Panc1 (cell line): ENCODE data around the gene B9D1. TPM values are rescaled to one million over a fixed set of nuclear protein-coding genes. Genes with fewer than 3 reads are reported as not detected.

ENCODE experiments used
- ATAC-seq: fragments of 200-7000 bp; cut with Tn5 transposase; 2 replicates; pipeline ENCODE4 v1.9.1; 2020; ENCODE audit warnings: mild to moderate bottlenecking, moderate library complexity
- BruUV-seq: library from RNA; stranded (reverse); fragments of 400-500 nt; replicated peaks from 2 replicates; lab custom pipeline; 2021; lab: Mats Ljungman, UMichigan
- CTCF ChIA-PET: fragments of 300-600 bp; sonication (Branson Sonifier 250); formaldehyde crosslinking; loops from one replicate; lab custom pipeline; 2022; ENCODE audit warnings: antibody characterized with exemption; lab: Charles Lee
- POLR2A ChIA-PET: fragments of 300-600 bp; sonication (Branson Sonifier 250); formaldehyde crosslinking; loops from one replicate; lab custom pipeline; 2022; ENCODE audit warnings: antibody characterized with exemption; lab: Charles Lee
- DNase-seq: peaks from one replicate; pipeline ENCODE4 v3.0.0-alpha.2; 2010; ENCODE audit warnings: low read depth, low spot score
- H3K27ac ChIP-seq: 2 replicates; pipeline ENCODE4 v1.5.1; 2011; ENCODE audit warnings: mild to moderate bottlenecking, low read length, inconsistent platforms
- H3K27me3 ChIP-seq: fragments of 200-500 bp; sonication (Bioruptor generic); 2 replicates; pipeline ENCODE4 v1.6.0; 2014; ENCODE audit warnings: low read length, inconsistent platforms; ENCODE audit not compliant: control insufficient read depth, insufficient read depth
- H3K36me3 ChIP-seq: fragments of 200-500 bp; sonication (Bioruptor generic); 2 replicates; pipeline ENCODE4 v1.5.1; 2014; ENCODE audit warnings: inconsistent platforms, mild to moderate bottlenecking, low read length, moderate library complexity; ENCODE audit not compliant: control insufficient read depth, insufficient read depth
- H3K4me1 ChIP-seq: 2 replicates; pipeline ENCODE4 v1.5.1; 2011; ENCODE audit warnings: inconsistent platforms, mild to moderate bottlenecking, low read length, moderate library complexity; ENCODE audit not compliant: control insufficient read depth, insufficient read depth
- H3K4me3 ChIP-seq, 2 experiments: 2 replicates each; pipeline ENCODE4 v1.5.1; 2011 to 2012; ENCODE audit warnings: low read depth in 2 of 2, low read length in 2 of 2, mild to moderate bottlenecking in 2 of 2, inconsistent platforms in 1 of 2, moderate library complexity in 1 of 2
- H3K9me3 ChIP-seq: fragments of 200-500 bp; sonication (Bioruptor generic); 2 replicates; pipeline ENCODE4 v1.5.1; 2014; ENCODE audit warnings: low read depth, mild to moderate bottlenecking, inconsistent platforms, low read length, moderate library complexity; ENCODE audit not compliant: control insufficient read depth, insufficient read depth
- POLR2AphosphoS5 ChIP-seq: IDR thresholded peaks from 2 replicates; pipeline ENCODE4 v1.6.1; 2012; ENCODE audit warnings: mild to moderate bottlenecking, low read depth, low read length, moderate library complexity
- SIN3A ChIP-seq: IDR thresholded peaks from 2 replicates; pipeline ENCODE4 v1.6.1; 2012; ENCODE audit warnings: low read depth, mild to moderate bottlenecking, low read length, moderate library complexity, borderline replicate concordance; ENCODE audit not compliant: insufficient read depth
- TCF7L2 ChIP-seq: IDR thresholded peaks from 2 replicates; pipeline ENCODE4 v1.6.1; 2011; ENCODE audit warnings: mild to moderate bottlenecking, low read depth, low read length, inconsistent platforms
- in situ Hi-C: cut with HindIII; loops from 2 replicates; pipeline ENCODE4 v1.10.0; 2016; ENCODE audit warnings: low sequenced_read_pairs, low pct_unique_long_range_greater_than_20kb
- intact Hi-C: fragments of 100-400 bp; cut with micrococcal nuclease; formaldehyde crosslinking; loops from one replicate; pipeline ENCODE4 v1.10.0; 2022; ENCODE audit not compliant: unreplicated experiment
- total RNA-seq: library from RNA; stranded (reverse); gene quantifications from one replicate; pipeline ENCODE4 v1.2.1, GENCODE V29; 2021; ENCODE audit not compliant: unreplicated experiment
- TF ChIP-seq, protein P1 (sequence below), 2 experiments: IDR thresholded peaks; 2 replicates each; pipeline ENCODE4 v1.6.1; 2011 to 2012; ENCODE audit warnings: low read depth in 2 of 2, control low read depth in 1 of 2, low read length in 1 of 2, mild to moderate bottlenecking in 1 of 2, moderate library complexity in 1 of 2; ENCODE audit not compliant: insufficient read depth in 1 of 2
- TF ChIP-seq, protein P2 (sequence below): fragments of 450-650 bp; IDR thresholded peaks from 2 replicates; pipeline ENCODE4 v1.5.1; 2017; ENCODE audit warnings: mild to moderate bottlenecking

B9D1 gene
- total RNA-seq, 1 experiment from 2014 or later = 19.1 TPM

DNA sequence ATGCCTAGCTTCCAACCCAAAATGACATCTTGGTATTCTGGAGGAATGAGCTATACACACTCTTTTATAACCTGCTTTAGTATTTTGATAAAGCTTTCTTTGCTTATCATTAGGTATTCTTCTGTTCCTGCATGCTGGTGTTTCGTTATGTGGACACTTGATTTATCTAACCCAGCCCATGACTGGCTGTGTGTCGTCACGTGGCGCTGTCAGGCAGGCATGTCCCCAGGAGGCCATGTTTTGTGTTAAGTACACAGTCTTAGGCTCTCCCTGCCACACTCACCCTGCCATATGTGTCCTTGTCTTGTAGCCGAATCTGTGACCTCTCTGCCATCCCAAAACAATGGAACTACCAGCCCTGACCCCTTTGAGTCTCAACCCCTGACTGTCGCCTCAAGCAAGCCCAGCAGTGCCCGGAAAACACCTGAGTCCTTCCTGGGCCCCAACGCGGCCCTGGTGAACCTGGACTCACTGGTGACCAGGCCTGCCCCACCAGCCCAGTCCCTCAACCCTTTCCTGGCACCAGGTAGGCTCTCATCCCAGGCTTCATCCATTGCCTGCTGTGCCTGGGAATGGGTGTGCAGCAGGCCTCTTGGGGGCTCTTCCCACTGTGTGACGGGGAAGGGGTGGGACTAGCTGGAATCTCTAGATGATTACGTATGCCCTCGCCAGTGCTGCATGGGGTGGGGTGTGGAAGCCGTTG lies 30.8 kb downstream of the B9D1 start:
- no peaks in the 10 kb centered on the region for H3K36me3 ChIP-seq
- H3K4me3 ChIP-seq = no peak overlapping the region
- POLR2A ChIA-PET = no interaction called here
- H3K4me1 ChIP-seq = no peaks in the 10 kb centered on the region
- no peak for ATAC-seq
- no peak for DNase-seq
- no TSS peak for BruUV-seq
- H3K27ac ChIP-seq = no peak overlapping the region
- in situ Hi-C loops (no loop called here), intact Hi-C loops (no loop called here)
- TF ChIP-seq, protein P1, sequence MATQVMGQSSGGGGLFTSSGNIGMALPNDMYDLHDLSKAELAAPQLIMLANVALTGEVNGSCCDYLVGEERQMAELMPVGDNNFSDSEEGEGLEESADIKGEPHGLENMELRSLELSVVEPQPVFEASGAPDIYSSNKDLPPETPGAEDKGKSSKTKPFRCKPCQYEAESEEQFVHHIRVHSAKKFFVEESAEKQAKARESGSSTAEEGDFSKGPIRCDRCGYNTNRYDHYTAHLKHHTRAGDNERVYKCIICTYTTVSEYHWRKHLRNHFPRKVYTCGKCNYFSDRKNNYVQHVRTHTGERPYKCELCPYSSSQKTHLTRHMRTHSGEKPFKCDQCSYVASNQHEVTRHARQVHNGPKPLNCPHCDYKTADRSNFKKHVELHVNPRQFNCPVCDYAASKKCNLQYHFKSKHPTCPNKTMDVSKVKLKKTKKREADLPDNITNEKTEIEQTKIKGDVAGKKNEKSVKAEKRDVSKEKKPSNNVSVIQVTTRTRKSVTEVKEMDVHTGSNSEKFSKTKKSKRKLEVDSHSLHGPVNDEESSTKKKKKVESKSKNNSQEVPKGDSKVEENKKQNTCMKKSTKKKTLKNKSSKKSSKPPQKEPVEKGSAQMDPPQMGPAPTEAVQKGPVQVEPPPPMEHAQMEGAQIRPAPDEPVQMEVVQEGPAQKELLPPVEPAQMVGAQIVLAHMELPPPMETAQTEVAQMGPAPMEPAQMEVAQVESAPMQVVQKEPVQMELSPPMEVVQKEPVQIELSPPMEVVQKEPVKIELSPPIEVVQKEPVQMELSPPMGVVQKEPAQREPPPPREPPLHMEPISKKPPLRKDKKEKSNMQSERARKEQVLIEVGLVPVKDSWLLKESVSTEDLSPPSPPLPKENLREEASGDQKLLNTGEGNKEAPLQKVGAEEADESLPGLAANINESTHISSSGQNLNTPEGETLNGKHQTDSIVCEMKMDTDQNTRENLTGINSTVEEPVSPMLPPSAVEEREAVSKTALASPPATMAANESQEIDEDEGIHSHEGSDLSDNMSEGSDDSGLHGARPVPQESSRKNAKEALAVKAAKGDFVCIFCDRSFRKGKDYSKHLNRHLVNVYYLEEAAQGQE (IDR thresholded peaks at IDR 0.05; ENCODE audit: insufficient read depth in 1 of 2, low read depth in 2 of 2, low read length in 1 of 2) = no peak
- TF ChIP-seq, protein P2, sequence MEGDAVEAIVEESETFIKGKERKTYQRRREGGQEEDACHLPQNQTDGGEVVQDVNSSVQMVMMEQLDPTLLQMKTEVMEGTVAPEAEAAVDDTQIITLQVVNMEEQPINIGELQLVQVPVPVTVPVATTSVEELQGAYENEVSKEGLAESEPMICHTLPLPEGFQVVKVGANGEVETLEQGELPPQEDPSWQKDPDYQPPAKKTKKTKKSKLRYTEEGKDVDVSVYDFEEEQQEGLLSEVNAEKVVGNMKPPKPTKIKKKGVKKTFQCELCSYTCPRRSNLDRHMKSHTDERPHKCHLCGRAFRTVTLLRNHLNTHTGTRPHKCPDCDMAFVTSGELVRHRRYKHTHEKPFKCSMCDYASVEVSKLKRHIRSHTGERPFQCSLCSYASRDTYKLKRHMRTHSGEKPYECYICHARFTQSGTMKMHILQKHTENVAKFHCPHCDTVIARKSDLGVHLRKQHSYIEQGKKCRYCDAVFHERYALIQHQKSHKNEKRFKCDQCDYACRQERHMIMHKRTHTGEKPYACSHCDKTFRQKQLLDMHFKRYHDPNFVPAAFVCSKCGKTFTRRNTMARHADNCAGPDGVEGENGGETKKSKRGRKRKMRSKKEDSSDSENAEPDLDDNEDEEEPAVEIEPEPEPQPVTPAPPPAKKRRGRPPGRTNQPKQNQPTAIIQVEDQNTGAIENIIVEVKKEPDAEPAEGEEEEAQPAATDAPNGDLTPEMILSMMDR = no peak
- TF ChIP-seq SIN3A (no peak), TCF7L2 (no peak), POLR2AphosphoS5 (no peak)
- H3K27me3 ChIP-seq = no peaks in the 10 kb centered on the region
- no peaks in the 10 kb centered on the region for H3K9me3 ChIP-seq
- CTCF ChIA-PET = no interaction called here

DNA sequence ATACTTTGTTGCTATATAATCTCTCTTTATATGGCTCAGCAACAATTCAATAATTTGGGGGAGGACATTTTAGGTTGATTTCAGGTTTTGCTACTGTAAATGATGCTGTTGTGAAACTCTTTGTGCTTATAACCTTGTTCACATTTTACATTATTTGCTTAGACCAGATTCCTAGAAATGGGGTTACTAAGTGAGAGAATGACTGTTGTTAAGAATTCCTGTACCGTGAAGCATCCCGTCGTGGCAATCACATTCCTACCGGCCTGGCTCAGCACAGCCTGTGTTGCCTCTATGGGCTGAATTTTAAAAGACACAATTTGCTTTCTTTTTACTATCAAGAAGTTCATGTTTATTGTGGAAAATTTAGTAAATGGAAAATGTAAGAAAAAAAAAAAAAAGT lies 31.4 kb downstream of the B9D1 start:
- intact Hi-C loops (no loop called here), in situ Hi-C loops (no loop called here)
- H3K27me3 ChIP-seq = no peaks in the 10 kb centered on the region
- H3K4me3 ChIP-seq = no peak overlapping the region
- ChIA-PET CTCF (no interaction called here), POLR2A (no interaction called here)
- no peaks in the 10 kb centered on the region for H3K9me3 ChIP-seq
- TF ChIP-seq TCF7L2 (no peak), SIN3A (no peak), POLR2AphosphoS5 (no peak)
- TF ChIP-seq, protein P2 = no peak
- TF ChIP-seq, protein P1 (IDR thresholded peaks at IDR 0.05; ENCODE audit: insufficient read depth in 1 of 2, low read depth in 2 of 2, low read length in 1 of 2) = no peak
- H3K36me3 ChIP-seq = no peaks in the 10 kb centered on the region
- no peaks in the 10 kb centered on the region for H3K4me1 ChIP-seq
- no peak for DNase-seq
- BruUV-seq = no TSS peak
- H3K27ac ChIP-seq = no peak overlapping the region
- ATAC-seq = no peak
